LNCAP (cell line): ENCODE results near the gene UBE2E3.

Experiments
- TF ChIP-seq, protein P1 (sequence below): fragments of 450-650 bp; IDR thresholded peaks from 2 replicates; pipeline ENCODE4 v1.5.1; 2017; ENCODE audit warnings: mild to moderate bottlenecking

Gene UBE2E3

DNA sequence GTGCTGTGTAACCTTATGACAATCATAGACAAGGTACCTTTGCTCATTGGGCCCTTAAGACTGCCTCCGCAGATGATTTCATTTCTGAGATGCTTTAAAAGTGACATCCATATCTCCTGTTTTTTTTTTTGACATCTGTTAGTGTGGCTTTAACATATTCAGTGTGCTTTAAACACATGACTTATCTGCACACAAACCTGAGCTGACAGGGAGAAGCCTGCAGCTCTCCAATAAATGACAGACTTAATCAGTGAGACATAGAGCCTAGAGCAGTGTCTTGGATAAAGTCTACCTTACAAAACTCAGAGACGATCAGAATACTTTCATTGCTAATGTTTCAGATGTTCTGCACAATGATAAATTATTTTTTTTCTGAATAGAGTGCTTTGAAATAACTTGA, 130.7 kb downstream of the UBE2E3 start:
- TF ChIP-seq, protein P1, sequence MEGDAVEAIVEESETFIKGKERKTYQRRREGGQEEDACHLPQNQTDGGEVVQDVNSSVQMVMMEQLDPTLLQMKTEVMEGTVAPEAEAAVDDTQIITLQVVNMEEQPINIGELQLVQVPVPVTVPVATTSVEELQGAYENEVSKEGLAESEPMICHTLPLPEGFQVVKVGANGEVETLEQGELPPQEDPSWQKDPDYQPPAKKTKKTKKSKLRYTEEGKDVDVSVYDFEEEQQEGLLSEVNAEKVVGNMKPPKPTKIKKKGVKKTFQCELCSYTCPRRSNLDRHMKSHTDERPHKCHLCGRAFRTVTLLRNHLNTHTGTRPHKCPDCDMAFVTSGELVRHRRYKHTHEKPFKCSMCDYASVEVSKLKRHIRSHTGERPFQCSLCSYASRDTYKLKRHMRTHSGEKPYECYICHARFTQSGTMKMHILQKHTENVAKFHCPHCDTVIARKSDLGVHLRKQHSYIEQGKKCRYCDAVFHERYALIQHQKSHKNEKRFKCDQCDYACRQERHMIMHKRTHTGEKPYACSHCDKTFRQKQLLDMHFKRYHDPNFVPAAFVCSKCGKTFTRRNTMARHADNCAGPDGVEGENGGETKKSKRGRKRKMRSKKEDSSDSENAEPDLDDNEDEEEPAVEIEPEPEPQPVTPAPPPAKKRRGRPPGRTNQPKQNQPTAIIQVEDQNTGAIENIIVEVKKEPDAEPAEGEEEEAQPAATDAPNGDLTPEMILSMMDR, result no peak

DNA sequence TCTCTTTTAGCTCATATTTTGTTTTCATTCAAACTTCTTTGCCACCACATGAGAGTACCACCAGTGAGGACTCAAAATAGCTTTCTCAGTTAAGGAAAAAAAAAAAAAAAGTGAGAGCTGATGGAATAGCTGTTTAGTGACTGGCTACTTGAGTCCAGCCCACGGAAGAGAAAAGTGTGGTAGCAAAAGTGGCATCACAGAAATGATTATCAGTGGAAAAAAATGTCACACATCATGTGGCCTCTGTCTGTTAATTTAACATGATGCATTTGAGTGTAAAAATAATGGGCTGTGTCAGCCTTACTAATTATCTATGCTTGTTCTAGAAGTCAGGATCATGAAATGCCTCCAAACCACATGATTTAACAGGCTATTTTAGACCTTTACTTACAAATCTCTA, 132.5 kb downstream of the UBE2E3 start:
- TF ChIP-seq, protein P1, result no peak
